C4-2B (cell line): Measurements from ENCODE around the gene CD48.

Experiments
- ZFX ChIP-seq: fragments of 450-650 bp; IDR thresholded peaks from 2 replicates; pipeline ENCODE4 v1.6.1; 2017
- TF ChIP-seq, protein P1 (sequence below): fragments of 450-650 bp; conservative IDR thresholded peaks from 2 replicates; pipeline ENCODE4 v1.5.1; 2017; ENCODE audit warnings: mild to moderate bottlenecking

DNA sequence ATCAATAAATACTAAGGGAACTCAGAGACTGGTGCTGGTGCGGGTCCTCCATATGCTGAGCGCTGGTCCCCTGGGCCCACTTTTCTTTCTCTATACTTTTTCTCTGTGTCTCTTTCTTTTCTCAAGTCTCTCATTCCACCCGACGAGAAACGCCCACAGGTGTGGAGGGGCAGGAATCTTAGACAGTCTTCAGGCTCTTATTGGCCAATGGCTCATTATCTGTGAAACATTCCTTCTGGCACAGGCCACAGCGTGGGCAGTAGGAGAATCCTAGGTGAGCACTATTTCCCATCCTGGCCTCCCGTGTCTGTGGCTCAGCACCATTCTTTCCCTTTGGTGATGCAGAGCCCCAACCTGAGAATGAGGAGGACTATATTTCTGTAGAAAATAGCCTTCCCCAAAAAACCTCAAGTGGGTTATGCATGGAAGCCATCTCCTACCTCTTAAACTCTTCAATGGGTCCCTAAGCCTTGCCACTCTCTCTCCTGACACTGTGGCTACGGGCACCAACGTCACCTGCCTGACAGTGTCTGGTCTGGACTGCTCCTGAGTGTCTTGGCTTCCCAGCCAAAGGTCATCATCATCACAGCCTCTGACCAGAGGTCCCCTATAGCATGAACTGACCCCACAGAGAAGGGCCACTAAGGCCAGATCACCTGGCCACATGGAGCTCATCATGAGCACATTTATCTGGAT is 58.5 kb downstream of the CD48 start:
- TF ChIP-seq, protein P1, sequence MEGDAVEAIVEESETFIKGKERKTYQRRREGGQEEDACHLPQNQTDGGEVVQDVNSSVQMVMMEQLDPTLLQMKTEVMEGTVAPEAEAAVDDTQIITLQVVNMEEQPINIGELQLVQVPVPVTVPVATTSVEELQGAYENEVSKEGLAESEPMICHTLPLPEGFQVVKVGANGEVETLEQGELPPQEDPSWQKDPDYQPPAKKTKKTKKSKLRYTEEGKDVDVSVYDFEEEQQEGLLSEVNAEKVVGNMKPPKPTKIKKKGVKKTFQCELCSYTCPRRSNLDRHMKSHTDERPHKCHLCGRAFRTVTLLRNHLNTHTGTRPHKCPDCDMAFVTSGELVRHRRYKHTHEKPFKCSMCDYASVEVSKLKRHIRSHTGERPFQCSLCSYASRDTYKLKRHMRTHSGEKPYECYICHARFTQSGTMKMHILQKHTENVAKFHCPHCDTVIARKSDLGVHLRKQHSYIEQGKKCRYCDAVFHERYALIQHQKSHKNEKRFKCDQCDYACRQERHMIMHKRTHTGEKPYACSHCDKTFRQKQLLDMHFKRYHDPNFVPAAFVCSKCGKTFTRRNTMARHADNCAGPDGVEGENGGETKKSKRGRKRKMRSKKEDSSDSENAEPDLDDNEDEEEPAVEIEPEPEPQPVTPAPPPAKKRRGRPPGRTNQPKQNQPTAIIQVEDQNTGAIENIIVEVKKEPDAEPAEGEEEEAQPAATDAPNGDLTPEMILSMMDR, result no peak
- no peak for TF ChIP-seq ZFX
